Amygdala (tissue), 56 donors: ENCODE measurements around the gene SPAM1.
"Not testable (repeated sequence)": the region's sequence is repeated elsewhere in the genome, so short reads cannot be mapped to it uniquely, and the experiment has no call there.

Experiments
- DNase-seq, 56 donors: peaks; one replicate each; lab custom pipeline; 2025; lab: John Stamatoyannopoulos, UW

Gene SPAM1

GRCh38 chr7:123948136-123948535 lies 23.1 kb downstream of the SPAM1 start:
- DNase-seq: no peak

- DNase-seq: no peak
Observed at GRCh38 chr7:123958186-123958703, 33.2 kb downstream of the SPAM1 start.

GRCh38 chr7:123961771-123962170 lies 36.7 kb downstream of the SPAM1 start:
- no peak for DNase-seq

- peak in 12 of 56 donors; percentile 0 to 63 (median 17) for DNase-seq
Observed at GRCh38 chr7:123966936-123967335, 41.9 kb downstream of the SPAM1 start.

GRCh38 chr7:123972045-123972444 lies 47.0 kb downstream of the SPAM1 start:
- DNase-seq: no peak

- no peak for DNase-seq
Observed at GRCh38 chr7:123972831-123973230, 47.8 kb downstream of the SPAM1 start.

- no peak for DNase-seq
Observed at GRCh38 chr7:123974326-123974908, 49.4 kb downstream of the SPAM1 start.

- DNase-seq: no peak
Observed at GRCh38 chr7:123975084-123975483, 50.0 kb downstream of the SPAM1 start.

GRCh38 chr7:123977081-123977480 lies 52.0 kb downstream of the SPAM1 start:
- no peak for DNase-seq

GRCh38 chr7:123979876-123980275 lies 54.8 kb downstream of the SPAM1 start:
- no peak for DNase-seq

GRCh38 chr7:123987445-123987844 lies 62.4 kb downstream of the SPAM1 start:
- DNase-seq: no peak

GRCh38 chr7:123992913-123993518 lies 68.0 kb downstream of the SPAM1 start:
- DNase-seq: no peak

GRCh38 chr7:123993996-123994395 lies 69.0 kb downstream of the SPAM1 start:
- no peak for DNase-seq

- DNase-seq: peak in 9 of 56 donors; percentile 1 to 30 (median 8)
Observed at GRCh38 chr7:123994449-123994848, 69.4 kb downstream of the SPAM1 start.

GRCh38 chr7:123995617-123996326 lies 70.7 kb downstream of the SPAM1 start:
- DNase-seq: no peak

- no peak for DNase-seq
Observed at GRCh38 chr7:123996327-123996625, 71.2 kb downstream of the SPAM1 start.

GRCh38 chr7:123998921-123999320 lies 73.9 kb downstream of the SPAM1 start:
- no peak for DNase-seq

GRCh38 chr7:123999703-124000102 lies 74.7 kb downstream of the SPAM1 start:
- no peak for DNase-seq

GRCh38 chr7:124008296-124008695 lies 83.3 kb downstream of the SPAM1 start:
- not testable (repeated sequence) for DNase-seq

- no peak for DNase-seq
Observed at GRCh38 chr7:124009321-124009720, 84.3 kb downstream of the SPAM1 start.
